Measurements from ENCODE around the gene FAM3D. TPM values are rescaled to one million over a fixed set of nuclear protein-coding genes. Genes with fewer than 3 reads are reported as not detected.
A peak's percentile ranks its signal among the peaks of the same experiment; 100 is the strongest.

The FAM3D gene
- total and polyA plus RNA-seq, 8 donors: 0.32 to 2.1 (median 0.67) TPM

- peak; percentile 87 to 99 (median 97) for ATAC-seq
- TF ChIP-seq CTCF (IDR thresholded peaks at IDR 0.05): peak; percentile 70 to 83 (median 78)
- H3K9me3 ChIP-seq: no peaks in the 10 kb centered on the region
- H3K4me1 ChIP-seq: no peaks in the 10 kb centered on the region
- no peaks in the 10 kb centered on the region for H3K36me3 ChIP-seq
- H3K27ac ChIP-seq: no peak overlapping the region
- WGBS, 2 donors: 15 to 17% methylated on average over 25 of the region's 25 CpGs
- no peak overlapping the region for H3K4me3 ChIP-seq
- DNase-seq: peak; percentile 62 to 90 (median 78)
- no peaks in the 10 kb centered on the region for H3K27me3 ChIP-seq
- FAIRE-seq: no peak
- intact Hi-C loops (cut with DNase I): loop anchor here in 1 of 3 donors (10.0 kb wide), 1 partner anchor 414 kb away; the partner anchor contains the start of gene CFAP20DC
Observed at GRCh38 chr3:58640700-58641372, 25.7 kb downstream of the FAM3D start.

GRCh38 chr3:58639842-58640241 is 26.7 kb downstream of the FAM3D start:
- 56 to 80% methylated on average over 10 of the region's 10 CpGs for WGBS, 2 donors
- ATAC-seq: no peak
- no peak for TF ChIP-seq CTCF (IDR thresholded peaks at IDR 0.05)
- intact Hi-C loops (cut with DNase I): loop anchor here in 2 of 3 donors (10.0 kb wide), 2 partner anchors 175 to 415 kb away; partner anchors contain the start of gene CFAP20DC (in 1 of the 2)
- no peak for DNase-seq
- no peak for FAIRE-seq
- Histone ChIP-seq H3K9me3 (no peaks in the 10 kb centered on the region), H3K36me3 (no peaks in the 10 kb centered on the region), H3K4me3 (no peak overlapping the region), H3K4me1 (no peaks in the 10 kb centered on the region), H3K27me3 (no peaks in the 10 kb centered on the region), H3K27ac (no peak overlapping the region)

- Histone ChIP-seq H3K27me3 (no peaks in the 10 kb centered on the region), H3K4me3 (no peak overlapping the region), H3K9me3 (no peaks in the 10 kb centered on the region), H3K27ac (no peak overlapping the region), H3K4me1 (no peaks in the 10 kb centered on the region), H3K36me3 (no peaks in the 10 kb centered on the region)
- no peak for DNase-seq
- FAIRE-seq: no peak
- WGBS, 2 donors: 69 to 72% methylated on average over 4 of the region's 4 CpGs
- TF ChIP-seq CTCF (IDR thresholded peaks at IDR 0.05): no peak
- intact Hi-C loops (cut with DNase I): loop anchor here in 1 of 3 donors (10.0 kb wide), 1 partner anchor 174 kb away; no protein-coding TSS in a partner anchor
- ATAC-seq: no peak
Observed at GRCh38 chr3:58639001-58639400, 27.6 kb downstream of the FAM3D start.

- no peak for TF ChIP-seq CTCF (IDR thresholded peaks at IDR 0.05)
- Histone ChIP-seq H3K4me3 (no peak overlapping the region), H3K9me3 (no peaks in the 10 kb centered on the region), H3K36me3 (no peaks in the 10 kb centered on the region), H3K4me1 (no peaks in the 10 kb centered on the region), H3K27me3 (no peaks in the 10 kb centered on the region), H3K27ac (no peak overlapping the region)
- intact Hi-C loops (cut with DNase I): loop anchor here in 1 of 3 donors (10.0 kb wide), 1 partner anchor 174 kb away; no protein-coding TSS in a partner anchor
- FAIRE-seq (no peak), DNase-seq (no peak), ATAC-seq (no peak)
- 52 to 56% methylated on average over 6 of the region's 6 CpGs for WGBS, 2 donors
Observed at GRCh38 chr3:58638591-58638990, 28.0 kb downstream of the FAM3D start.

GRCh38 chr3:58637509-58637908 is 29.1 kb downstream of the FAM3D start:
- no peak for DNase-seq
- Histone ChIP-seq H3K27ac (no peak overlapping the region), H3K4me3 (no peak overlapping the region), H3K9me3 (no peaks in the 10 kb centered on the region), H3K27me3 (no peaks in the 10 kb centered on the region), H3K36me3 (no peaks in the 10 kb centered on the region), H3K4me1 (no peaks in the 10 kb centered on the region)
- no peak for ATAC-seq
- intact Hi-C loops (cut with DNase I): loop anchor here in 1 of 3 donors (10.0 kb wide), 1 partner anchor 173 kb away; no protein-coding TSS in a partner anchor
- no peak for FAIRE-seq
- WGBS, 2 donors: 50 to 66% methylated on average over 5 of the region's 5 CpGs
- no peak for TF ChIP-seq CTCF (IDR thresholded peaks at IDR 0.05)
